Body of pancreas (tissue), 4 donors: ENCODE measurements around the gene FGA. TPM values are rescaled to one million over a fixed set of nuclear protein-coding genes. Genes with fewer than 3 reads are reported as not detected.
A peak's percentile ranks its signal among the peaks of the same experiment; 100 is the strongest.

Source experiments
- ATAC-seq: fragments of 150-250 bp; one replicate; pipeline ENCODE4 v1.9.1; 2016
- DNase-seq, 4 donors: peaks; one replicate each; pipeline ENCODE4 v3.0.0-alpha.2; 2019
- H3K27ac ChIP-seq, 4 donors: fragments of 200-600 bp; sonication (generic); 1 replicate in 3 of 4; 2 replicates in 1 of 4; pipeline versions ENCODE4 v1.5.1 to v1.6.1; 2016 to 2019; ENCODE audit warnings: mild to moderate bottlenecking in 1 of 4, mixed read lengths in 1 of 4, moderate library complexity in 1 of 4
- H3K27me3 ChIP-seq, 2 donors: fragments of 200-600 bp; sonication (generic); one replicate each; pipeline ENCODE4 v1.6.0; 2016; ENCODE audit warnings: mild to moderate bottlenecking in 1 of 2
- H3K36me3 ChIP-seq, 2 donors: fragments of 200-600 bp; sonication (generic); replicated peaks in 1 of 2; 2 replicates each; pipeline ENCODE4 v1.5.1; 2016; ENCODE audit warnings: low read depth in 2 of 2; ENCODE audit not compliant: insufficient read depth in 1 of 2
- H3K4me1 ChIP-seq: fragments of 200-600 bp; sonication (generic); one replicate; pipeline ENCODE4 v1.6.0; 2016
- H3K4me3 ChIP-seq, 2 donors: fragments of 200-600 bp; sonication (generic); 1 replicate in 1 of 2; 2 replicates in 1 of 2; pipeline ENCODE4 v1.5.1; 2016 to 2019
- H3K9me3 ChIP-seq, 3 donors: fragments of 200-600 bp; sonication (generic); 1 replicate in 2 of 3; 2 replicates in 1 of 3; pipeline ENCODE4 v1.5.1; 2016
- CTCF ChIP-seq, 7 experiments: fragments of 450-650 bp in 4 of 7; fragments of 200-600 bp in 3 of 7; sonication (generic) in 3 of 7; IDR thresholded peaks; one replicate each; pipeline ENCODE4 v1.5.1; 2016 to 2019; ENCODE audit warnings: antibody characterized with exemption in 7 of 7
- POLR2A ChIP-seq, 3 donors: fragments of 450-650 bp; IDR thresholded peaks; one replicate each; pipeline ENCODE4 v1.6.1; 2016; ENCODE audit warnings: antibody characterized with exemption in 3 of 3, mild to moderate bottlenecking in 2 of 3
- whole genome bisulfite sequencing, 2 donors: methylation state at CpG; one replicate each; pipeline ENCODE4 v1.1.5; 2017; 5-methylcytosine and 5-hydroxymethylcytosine counted together
- intact Hi-C: fragments of 100-400 bp; cut with DNase I; formaldehyde crosslinking; loops from one replicate; pipeline ENCODE4 v1.15.1; 2023
- total RNA-seq, 2 donors: library from RNA; depleted of rRNA; stranded (reverse); fragments of >200 nt; gene quantifications; one replicate each; pipeline ENCODE4 v1.1.0, GENCODE V29; 2016

FGA gene
- total RNA-seq, 2 donors from 2014 or later: 1.0 TPM; not detected in 1

- Histone ChIP-seq H3K4me1 (peaks cover 22% of the 10 kb centered on the region), H3K27ac (no peak overlapping the region), H3K27me3 (no peaks in the 10 kb centered on the region), H3K9me3 (no peaks in the 10 kb centered on the region), H3K4me3 (no peak overlapping the region), H3K36me3 (no peaks in the 10 kb centered on the region)
- TF ChIP-seq CTCF (IDR thresholded peaks at IDR 0.05): no peak
- TF ChIP-seq POLR2A (IDR thresholded peaks at IDR 0.05): no peak
- ATAC-seq (no peak), DNase-seq (no peak)
- WGBS, 2 donors: 0% methylated on average over 1 of the region's 1 CpG
- intact Hi-C loops: loop anchor here (5.0 kb wide), 1 partner anchor 63 kb away; no protein-coding TSS in a partner anchor
These were observed 29.6 kb upstream of the FGA start for GRCh38 chr4:154620111-154620510.

GRCh38 chr4:154618708-154619315, 28.3 kb upstream of the FGA start:
- Histone ChIP-seq H3K4me1 (peaks cover 24% of the 10 kb centered on the region), H3K36me3 (no peaks in the 10 kb centered on the region), H3K27me3 (no peaks in the 10 kb centered on the region), H3K27ac (no peak overlapping the region), H3K9me3 (no peaks in the 10 kb centered on the region), H3K4me3 (no peak overlapping the region)
- WGBS, 2 donors: 25 to 27% methylated on average over 4 of the region's 4 CpGs
- peak; percentile 77 for ATAC-seq
- TF ChIP-seq POLR2A (IDR thresholded peaks at IDR 0.05) (no peak), CTCF (IDR thresholded peaks at IDR 0.05) (peak; percentile 62 to 80 (median 72))
- intact Hi-C loops: no loop called here
- peak; percentile 60 to 81 (median 74) for DNase-seq

- Histone ChIP-seq H3K9me3 (no peaks in the 10 kb centered on the region), H3K27me3 (no peaks in the 10 kb centered on the region), H3K4me3 (no peak overlapping the region), H3K27ac (no peak overlapping the region), H3K36me3 (no peaks in the 10 kb centered on the region), H3K4me1 (peaks cover 24% of the 10 kb centered on the region)
- TF ChIP-seq CTCF (IDR thresholded peaks at IDR 0.05) (no peak), POLR2A (IDR thresholded peaks at IDR 0.05) (no peak)
- 31 to 34% methylated on average over 5 of the region's 5 CpGs for WGBS, 2 donors
- intact Hi-C loops: no loop called here
- DNase-seq (no peak), ATAC-seq (no peak)
These were observed 27.3 kb upstream of the FGA start for GRCh38 chr4:154617820-154618317.

- H3K27me3 ChIP-seq: no peaks in the 10 kb centered on the region
- H3K27ac ChIP-seq: peak overlapping the region in 1 of 4 donors; percentile 17
- H3K4me1 ChIP-seq: peaks cover 24% of the 10 kb centered on the region
- H3K4me3 ChIP-seq: no peak overlapping the region
- intact Hi-C loops: no loop called here
- no peaks in the 10 kb centered on the region for H3K9me3 ChIP-seq
- no peak for ATAC-seq
- no peak for DNase-seq
- TF ChIP-seq POLR2A (IDR thresholded peaks at IDR 0.05) (no peak), CTCF (IDR thresholded peaks at IDR 0.05) (no peak)
- 20 to 53% methylated on average over 2 of the region's 2 CpGs for WGBS, 2 donors
- no peaks in the 10 kb centered on the region for H3K36me3 ChIP-seq
These were observed 26.2 kb upstream of the FGA start for GRCh38 chr4:154616731-154617130.

- intact Hi-C loops: no loop called here
- no peak overlapping the region for H3K4me3 ChIP-seq
- TF ChIP-seq POLR2A (IDR thresholded peaks at IDR 0.05) (no peak), CTCF (IDR thresholded peaks at IDR 0.05) (no peak)
- ATAC-seq: no peak
- H3K27ac ChIP-seq: peak overlapping the region in 1 of 4 donors; percentile 17
- H3K27me3 ChIP-seq: no peaks in the 10 kb centered on the region
- DNase-seq: no peak
- WGBS, 2 donors: 31 to 33% methylated on average over 4 of the region's 4 CpGs
- H3K36me3 ChIP-seq: no peaks in the 10 kb centered on the region
- H3K4me1 ChIP-seq: peaks cover 24% of the 10 kb centered on the region
- no peaks in the 10 kb centered on the region for H3K9me3 ChIP-seq
These were observed 25.7 kb upstream of the FGA start for GRCh38 chr4:154616287-154616686.
